ENCODE data around the gene CHCHD3.

GRCh38 chr7:132866551-132866950, 215.3 kb downstream of the CHCHD3 start:
- no peak for TF ChIP-seq CTCF (IDR thresholded peaks at IDR 0.05)
- no peak for TF ChIP-seq POLR2A (IDR thresholded peaks at IDR 0.05)

All from thyroid gland (tissue), 4 donors.